ENCODE results near the gene ACTBL2. TPM values are rescaled to one million over a fixed set of nuclear protein-coding genes. Genes with fewer than 3 reads are reported as not detected.

Gene ACTBL2
- total RNA-seq, 1 donor from 2014 or later, result not detected

DNA sequence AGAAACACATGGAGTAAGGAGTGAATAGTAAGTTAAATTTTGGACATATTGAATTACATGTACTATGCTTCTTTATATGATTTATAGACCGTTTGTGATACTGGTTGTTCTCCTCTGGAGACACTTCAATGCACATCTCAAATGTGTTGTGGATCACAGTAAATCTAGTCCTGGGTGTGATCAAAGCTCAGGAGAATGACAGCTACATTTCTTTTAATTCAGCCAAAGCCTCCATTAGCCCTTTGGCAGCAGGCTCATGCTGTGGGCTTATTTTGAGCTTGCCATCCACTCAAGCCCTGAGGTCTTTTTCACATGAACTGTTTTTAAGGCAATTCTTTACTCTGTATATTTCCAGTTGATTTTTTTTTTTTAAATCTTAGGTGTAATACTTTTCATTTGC is 34.6 kb upstream of the ACTBL2 start:
- intact Hi-C loops (cut with DNase I), result no loop called here
- TF ChIP-seq, protein P1, sequence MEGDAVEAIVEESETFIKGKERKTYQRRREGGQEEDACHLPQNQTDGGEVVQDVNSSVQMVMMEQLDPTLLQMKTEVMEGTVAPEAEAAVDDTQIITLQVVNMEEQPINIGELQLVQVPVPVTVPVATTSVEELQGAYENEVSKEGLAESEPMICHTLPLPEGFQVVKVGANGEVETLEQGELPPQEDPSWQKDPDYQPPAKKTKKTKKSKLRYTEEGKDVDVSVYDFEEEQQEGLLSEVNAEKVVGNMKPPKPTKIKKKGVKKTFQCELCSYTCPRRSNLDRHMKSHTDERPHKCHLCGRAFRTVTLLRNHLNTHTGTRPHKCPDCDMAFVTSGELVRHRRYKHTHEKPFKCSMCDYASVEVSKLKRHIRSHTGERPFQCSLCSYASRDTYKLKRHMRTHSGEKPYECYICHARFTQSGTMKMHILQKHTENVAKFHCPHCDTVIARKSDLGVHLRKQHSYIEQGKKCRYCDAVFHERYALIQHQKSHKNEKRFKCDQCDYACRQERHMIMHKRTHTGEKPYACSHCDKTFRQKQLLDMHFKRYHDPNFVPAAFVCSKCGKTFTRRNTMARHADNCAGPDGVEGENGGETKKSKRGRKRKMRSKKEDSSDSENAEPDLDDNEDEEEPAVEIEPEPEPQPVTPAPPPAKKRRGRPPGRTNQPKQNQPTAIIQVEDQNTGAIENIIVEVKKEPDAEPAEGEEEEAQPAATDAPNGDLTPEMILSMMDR (IDR thresholded peaks at IDR 0.05), result no peak
- Histone ChIP-seq H3K9me3 (no peaks in the 10 kb centered on the region), H3K36me3 (no peaks in the 10 kb centered on the region), H3K27ac (no peak overlapping the region), H3K4me3 (no peak overlapping the region), H3K4me1 (no peaks in the 10 kb centered on the region), H3K27me3 (ENCODE audit: low read depth) (no peaks in the 10 kb centered on the region)
- ATAC-seq (no peak), DNase-seq (no peak)

- TF ChIP-seq, protein P1 (IDR thresholded peaks at IDR 0.05), result no peak
- no peak for DNase-seq
- intact Hi-C loops (cut with DNase I), result no loop called here
Observed at GRCh38 chr5:57513785-57514184, 31.2 kb upstream of the ACTBL2 start.

DNA sequence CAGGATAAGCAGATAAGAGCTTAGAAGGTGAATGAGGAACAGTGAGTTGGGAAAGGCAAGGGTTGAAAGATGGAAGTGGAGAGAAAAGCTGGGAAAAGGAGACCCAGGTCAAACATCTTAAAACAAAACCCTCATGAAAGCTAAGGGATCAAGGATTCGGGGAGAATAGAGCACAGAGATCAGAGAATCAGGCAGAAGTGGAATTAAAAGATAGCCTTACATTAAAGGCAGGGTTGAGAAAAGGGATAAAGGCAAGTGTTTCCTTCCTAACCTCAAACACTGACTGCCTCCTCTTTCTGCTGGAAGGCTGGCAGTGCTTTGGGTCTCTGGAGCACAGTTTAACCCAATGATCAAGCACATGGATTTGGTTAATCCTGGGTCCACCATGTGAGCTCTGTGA is 28.7 kb upstream of the ACTBL2 start:
- no peak overlapping the region for H3K27ac ChIP-seq
- intact Hi-C loops (cut with DNase I), result no loop called here
- TF ChIP-seq, protein P1 (IDR thresholded peaks at IDR 0.05), result no peak
- ATAC-seq (no peak), DNase-seq (no peak)
- H3K4me1 ChIP-seq, result no peaks in the 10 kb centered on the region
- no peaks in the 10 kb centered on the region for H3K27me3 ChIP-seq (ENCODE audit: low read depth)
- H3K4me3 ChIP-seq, result no peak overlapping the region
- H3K9me3 ChIP-seq, result no peaks in the 10 kb centered on the region
- no peaks in the 10 kb centered on the region for H3K36me3 ChIP-seq

More at GRCh38 chr5:57513785-57514184, 31.2 kb upstream of the ACTBL2 start:
- H3K27me3 ChIP-seq (ENCODE audit: low read depth), result no peaks in the 10 kb centered on the region
- H3K4me3 ChIP-seq, result no peak overlapping the region
- no peak for ATAC-seq
- H3K27ac ChIP-seq, result no peak overlapping the region
- no peaks in the 10 kb centered on the region for H3K36me3 ChIP-seq
- no peaks in the 10 kb centered on the region for H3K9me3 ChIP-seq
- no peaks in the 10 kb centered on the region for H3K4me1 ChIP-seq

DNA sequence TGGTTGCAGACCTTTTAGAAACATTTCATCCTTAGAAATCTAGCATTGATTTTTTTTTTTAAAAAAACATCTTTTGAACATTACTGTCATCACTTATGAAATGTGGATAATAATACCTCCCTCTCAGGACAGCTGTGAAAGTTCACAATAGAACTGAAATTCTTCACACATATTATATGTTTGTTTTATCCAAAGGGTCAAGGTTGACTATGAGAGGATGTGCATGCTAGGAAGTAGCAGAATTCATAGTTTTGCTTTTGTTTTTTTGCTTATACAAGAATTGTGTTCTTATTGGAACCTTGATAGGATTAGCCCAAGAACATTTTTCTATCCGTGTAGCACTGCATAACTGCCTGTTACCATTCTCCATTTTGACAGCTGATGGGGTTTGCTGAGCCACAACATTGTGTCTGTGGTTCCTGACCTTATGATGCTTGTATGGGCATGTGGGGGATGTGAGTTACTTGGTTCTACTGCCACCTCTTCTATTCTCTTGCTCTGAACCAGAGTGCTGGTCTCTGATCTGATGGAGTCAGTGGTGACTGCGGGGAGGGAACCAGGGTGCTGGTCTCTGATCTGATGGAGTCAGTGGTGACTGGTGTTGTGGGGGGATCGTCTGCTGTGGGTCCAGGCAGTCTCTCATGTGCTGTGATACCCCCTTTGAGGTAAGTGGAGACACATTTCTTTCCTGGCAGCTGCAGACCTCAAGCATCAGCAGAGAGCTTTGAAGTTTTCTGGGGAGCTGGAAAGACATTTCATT is 27.1 kb upstream of the ACTBL2 start:
- intact Hi-C loops (cut with DNase I), result no loop called here
- TF ChIP-seq, protein P1 (IDR thresholded peaks at IDR 0.05), result no peak

GRCh38 chr5:57508211-57508610 is 25.6 kb upstream of the ACTBL2 start:
- Histone ChIP-seq H3K27ac (no peak overlapping the region), H3K27me3 (ENCODE audit: low read depth) (no peaks in the 10 kb centered on the region), H3K36me3 (no peaks in the 10 kb centered on the region), H3K9me3 (no peaks in the 10 kb centered on the region), H3K4me3 (no peak overlapping the region), H3K4me1 (no peaks in the 10 kb centered on the region)
- no peak for ATAC-seq
- DNase-seq, result no peak
- intact Hi-C loops (cut with DNase I), result no loop called here
- TF ChIP-seq, protein P1 (IDR thresholded peaks at IDR 0.05), result no peak

More for the DNA sequence above, 27.1 kb upstream of the ACTBL2 start:
- H3K9me3 ChIP-seq, result no peaks in the 10 kb centered on the region
- H3K4me3 ChIP-seq, result no peak overlapping the region
- no peaks in the 10 kb centered on the region for H3K36me3 ChIP-seq
- DNase-seq, result no peak
- H3K27ac ChIP-seq, result no peak overlapping the region
- ATAC-seq, result no peak
- H3K27me3 ChIP-seq (ENCODE audit: low read depth), result no peaks in the 10 kb centered on the region
- H3K4me1 ChIP-seq, result no peaks in the 10 kb centered on the region

Data from lower lobe of right lung (tissue), 2 donors.